NCI-H1105 treated with DMSO at 0.1 percent for 48 hours (cell line): ENCODE data around the gene C10orf53.
"Not testable (repeated sequence)": the region's sequence is repeated elsewhere in the genome, so short reads cannot be mapped to it uniquely, and the experiment has no call there.

Source experiments
- DNase-seq: peaks from one replicate; lab custom pipeline; 2025; lab: John Stamatoyannopoulos, UW

C10orf53 gene

DNA sequence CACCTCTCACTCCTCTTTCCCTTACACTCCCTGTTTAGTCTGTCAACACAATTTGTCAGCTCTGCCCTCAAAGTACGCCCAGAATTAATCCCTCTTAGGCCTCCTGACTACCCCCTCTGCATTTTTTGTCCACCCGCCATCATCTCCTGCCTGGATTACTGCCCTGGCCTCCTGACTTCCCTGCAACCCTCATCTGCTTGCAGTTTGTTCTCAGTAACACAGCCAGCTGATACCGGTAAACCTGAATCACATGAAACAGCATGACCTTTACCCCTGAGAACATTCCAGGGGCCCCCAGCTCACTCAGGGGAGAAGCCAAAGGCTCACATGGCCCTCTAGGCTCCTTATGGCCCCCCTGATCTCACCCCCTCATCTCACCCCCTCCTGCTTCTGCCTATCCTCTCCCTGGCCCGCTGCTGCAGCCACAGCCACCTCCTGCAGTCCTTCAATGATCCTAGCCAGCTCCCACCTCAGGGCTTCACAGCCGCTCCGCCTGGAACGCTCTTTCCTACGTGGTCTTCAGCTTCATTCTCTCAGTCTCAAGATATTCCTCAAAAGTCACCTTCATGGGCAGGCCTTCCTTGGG lies 8.9 kb downstream of the C10orf53 start:
- DNase-seq, result no peak

GRCh38 chr10:49688920-49689319 lies 9.5 kb downstream of the C10orf53 start:
- DNase-seq, result no peak

DNA sequence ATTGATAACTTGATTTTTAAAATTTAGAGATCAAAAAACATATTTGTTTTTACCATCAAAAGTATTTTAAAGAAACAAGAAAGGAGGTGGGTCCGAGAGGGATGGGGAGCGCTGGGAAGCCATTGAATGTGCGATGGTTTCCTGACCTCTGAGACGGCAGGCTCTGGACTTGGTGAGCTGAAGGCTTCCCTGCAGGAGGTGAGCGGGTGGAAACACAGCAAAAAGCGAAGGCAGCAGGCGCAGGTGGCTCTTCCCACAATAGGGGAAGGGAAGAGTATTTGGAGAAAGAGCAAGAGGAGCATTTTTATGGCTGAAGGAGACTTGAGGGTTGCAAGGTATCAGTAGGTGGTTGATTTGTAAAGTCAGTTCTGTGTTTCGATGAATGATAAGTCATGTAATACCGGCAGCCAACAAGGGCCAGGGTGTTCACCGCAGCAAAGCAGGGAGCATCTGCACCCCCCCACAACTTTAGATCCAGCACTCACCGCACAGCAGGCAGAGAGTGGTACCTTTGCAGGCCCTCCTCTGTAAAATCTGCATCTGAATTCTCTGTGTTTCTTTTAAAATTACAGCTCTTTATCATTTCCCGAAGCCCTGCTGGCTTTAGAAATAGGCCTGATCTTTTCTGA lies 10.5 kb downstream of the C10orf53 start:
- DNase-seq, result no peak

DNA sequence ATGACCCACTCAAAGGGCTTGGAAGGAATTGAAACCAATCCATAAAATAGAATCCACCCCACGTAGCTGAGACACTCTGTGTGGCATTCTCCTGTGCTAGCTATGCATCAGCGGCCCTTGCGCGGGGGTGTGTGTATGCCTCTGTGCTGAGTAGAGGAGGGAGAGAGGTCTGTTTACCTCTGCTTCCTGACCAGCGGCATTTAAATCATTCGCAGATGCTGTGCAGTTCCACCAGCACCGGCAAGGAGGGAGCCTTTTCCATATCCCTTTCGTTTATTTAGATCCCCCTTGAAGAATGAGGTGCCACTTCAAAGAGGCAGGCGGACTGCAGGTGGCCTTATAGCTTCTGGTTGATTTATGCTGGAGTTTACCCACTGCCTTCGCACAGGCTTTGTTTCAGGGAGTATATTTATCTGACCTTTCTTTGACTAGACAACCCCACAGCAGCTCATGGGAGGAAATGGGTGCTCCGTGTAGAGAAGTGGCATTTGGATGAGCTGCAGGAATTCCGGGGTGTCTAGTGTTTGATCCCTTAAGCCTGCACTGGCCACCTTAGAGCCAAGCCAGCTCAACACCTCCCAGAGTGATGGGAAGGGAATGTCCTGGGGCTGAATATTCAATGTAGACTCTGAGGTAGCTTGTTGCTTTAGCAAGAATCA lies 11.4 kb downstream of the C10orf53 start:
- no peak for DNase-seq

DNA sequence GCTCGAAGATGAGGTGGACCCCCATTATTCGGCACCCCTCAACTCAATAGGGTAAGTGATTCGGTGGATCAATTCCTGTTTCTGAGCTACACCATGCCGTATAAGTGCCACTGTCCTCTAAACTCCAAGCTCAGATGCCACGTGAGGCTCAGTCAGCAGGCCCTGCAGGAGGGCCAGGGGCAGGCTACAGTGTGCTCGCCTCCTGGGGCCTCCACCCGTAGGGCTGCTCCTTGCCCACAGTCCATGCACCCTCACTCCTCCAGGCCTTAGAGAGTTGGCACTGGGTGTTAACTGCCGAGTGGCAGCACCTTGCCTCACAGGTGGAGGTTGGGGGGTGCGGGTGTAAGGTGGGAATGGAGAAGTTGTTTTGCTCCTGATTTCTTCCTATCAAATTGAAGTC lies 12.1 kb downstream of the C10orf53 start:
- DNase-seq, result no peak

GRCh38 chr10:49694466-49694865 lies 15.0 kb downstream of the C10orf53 start:
- DNase-seq, result no peak

GRCh38 chr10:49696311-49696710 lies 16.9 kb downstream of the C10orf53 start:
- DNase-seq, result no peak

- DNase-seq, result no peak
Observed at GRCh38 chr10:49698679-49699078, 19.2 kb downstream of the C10orf53 start.

DNA sequence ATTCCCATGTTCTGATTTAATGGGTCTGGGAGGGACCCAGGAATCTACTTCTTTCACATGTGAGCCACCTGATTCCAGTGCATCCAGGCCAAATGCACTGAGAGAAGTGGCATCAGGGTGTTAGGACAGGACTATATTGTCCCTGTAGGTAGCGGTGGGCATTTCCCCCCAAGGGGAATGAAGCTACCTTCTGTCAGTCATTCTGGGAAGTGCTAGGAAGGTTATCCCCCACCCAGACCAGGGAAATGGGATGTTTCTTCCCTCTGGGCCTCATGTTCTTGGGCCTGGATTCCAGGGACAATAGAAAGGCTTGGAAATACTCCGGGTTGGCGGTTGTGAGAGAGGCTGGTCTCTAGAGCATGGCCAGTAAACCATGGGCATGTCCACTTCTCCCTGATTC lies 20.8 kb downstream of the C10orf53 start:
- no peak for DNase-seq

GRCh38 chr10:49700997-49701396 lies 21.5 kb downstream of the C10orf53 start:
- peak; percentile 17 for DNase-seq

DNA sequence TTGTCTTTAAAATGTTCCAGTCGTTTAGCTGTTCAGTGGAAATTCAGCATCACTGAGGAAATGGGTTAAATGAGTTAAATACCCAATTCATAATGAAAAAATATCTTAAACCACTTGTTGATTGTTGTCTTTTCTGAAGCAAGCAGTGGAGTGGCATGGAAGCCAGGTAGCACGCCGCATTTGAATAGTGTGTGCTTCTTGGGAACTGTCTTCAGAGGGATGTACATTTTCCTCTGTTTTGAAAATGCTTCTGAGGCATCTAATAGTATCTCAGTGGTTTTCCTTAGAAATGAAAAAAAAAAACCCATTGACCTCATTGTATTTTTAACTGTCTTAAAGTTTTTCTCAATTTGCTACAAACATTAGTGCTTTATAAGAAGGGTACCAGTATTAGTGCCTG lies 28.1 kb downstream of the C10orf53 start:
- no peak for DNase-seq

DNA sequence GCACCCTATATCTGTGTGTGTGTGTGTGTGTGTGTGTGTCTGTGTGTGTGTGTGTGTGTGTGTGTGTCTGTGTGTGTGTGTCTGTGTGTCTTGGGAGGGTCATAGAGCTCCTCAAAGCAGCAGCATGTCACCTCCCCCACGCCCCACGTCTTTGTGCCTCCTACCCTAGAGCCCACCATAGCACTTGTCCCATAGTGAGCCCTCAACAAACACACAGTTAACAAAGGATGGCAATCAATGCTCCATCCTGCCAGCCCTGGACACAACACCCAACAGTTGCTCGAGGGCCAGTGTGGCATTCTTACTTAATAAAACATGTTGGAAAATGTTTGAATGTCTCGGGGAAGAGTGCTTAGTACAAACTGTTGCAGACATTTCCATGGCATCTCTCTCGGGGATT lies 30.5 kb downstream of the C10orf53 start:
- no peak for DNase-seq

GRCh38 chr10:49710966-49711365 lies 31.5 kb downstream of the C10orf53 start:
- DNase-seq, result no peak

GRCh38 chr10:49711481-49711880 lies 32.0 kb downstream of the C10orf53 start:
- no peak for DNase-seq

DNA sequence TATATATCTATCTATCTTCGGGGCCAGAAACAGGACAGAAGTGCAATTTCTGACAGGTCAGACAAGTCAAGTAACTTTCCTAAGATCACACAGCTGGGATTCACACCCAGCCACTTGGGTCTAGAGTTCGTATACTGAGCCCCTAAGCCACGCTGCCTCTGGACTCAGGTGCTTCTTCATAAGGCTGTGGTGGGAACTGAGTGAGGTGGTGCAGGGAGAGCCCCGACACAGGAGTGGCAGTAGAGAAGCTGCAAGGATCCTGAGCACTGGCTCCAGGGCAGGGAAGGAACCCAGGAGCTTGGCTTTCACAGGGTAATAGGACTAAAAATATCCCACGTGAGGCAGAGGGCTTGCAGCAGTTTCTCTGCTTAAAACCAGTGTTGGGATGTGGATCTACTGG lies 33.8 kb downstream of the C10orf53 start:
- DNase-seq, result no peak

- not testable (repeated sequence) for DNase-seq
Observed at GRCh38 chr10:49715157-49715556, 35.7 kb downstream of the C10orf53 start.

- DNase-seq, result no peak
Observed at GRCh38 chr10:49726593-49726992, 47.1 kb downstream of the C10orf53 start.

- DNase-seq, result no peak
Observed at GRCh38 chr10:49733866-49734265, 54.4 kb downstream of the C10orf53 start.

GRCh38 chr10:49734676-49735075 lies 55.2 kb downstream of the C10orf53 start:
- no peak for DNase-seq

- DNase-seq, result no peak
Observed at GRCh38 chr10:49735161-49735560, 55.7 kb downstream of the C10orf53 start.

- DNase-seq, result no peak
Observed at GRCh38 chr10:49735848-49736563, 56.6 kb downstream of the C10orf53 start.

DNA sequence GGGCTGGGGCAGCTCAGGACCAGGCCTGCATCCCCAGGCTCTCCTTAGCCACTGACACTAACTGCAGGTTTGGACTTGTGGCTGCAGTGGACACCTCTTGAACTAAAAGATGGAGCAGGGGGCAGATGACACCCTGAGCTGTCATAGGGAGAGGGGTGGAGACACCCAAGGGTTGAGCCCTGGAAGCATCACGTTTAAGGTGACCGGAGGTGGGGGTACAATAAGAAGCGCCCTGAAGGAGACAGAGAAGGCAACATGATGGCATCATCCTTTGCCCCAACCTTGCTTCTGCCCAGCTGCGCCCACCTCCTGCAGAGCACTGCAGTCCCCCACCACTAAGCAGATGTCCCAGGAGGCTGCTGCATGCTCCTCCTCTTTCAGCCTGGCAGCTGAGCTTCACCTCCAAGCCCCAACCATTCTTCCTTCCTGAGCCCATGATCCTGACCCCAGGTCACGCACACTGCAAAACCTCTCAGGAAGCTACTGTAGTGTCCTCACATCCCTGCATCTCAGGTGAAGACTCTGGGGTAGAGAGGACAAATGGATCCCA lies 57.2 kb downstream of the C10orf53 start:
- DNase-seq, result no peak
